HEK293 (cell line): ENCODE data around the gene SLC25A22.

Experiments used
- CTCF ChIA-PET: fragments of 350-600 bp; formaldehyde crosslinking; extraction: SDS; loops from one replicate; lab custom pipeline; 2021; ENCODE audit warnings: antibody characterized with exemption; lab: Yijun Ruan, JAX
- POLR2A ChIA-PET: fragments of 300-600 bp; formaldehyde crosslinking; extraction: SDS; loops from one replicate; lab custom pipeline; 2020; ENCODE audit warnings: antibody characterized with exemption, inconsistent platforms; lab: Yijun Ruan, JAX
- H3K27ac ChIP-seq: fragments of 200-500 bp; sonication (Bioruptor generic); 2 replicates; pipeline ENCODE4 v1.5.1; 2014; ENCODE audit warnings: low read depth, low read length, control low read depth, inconsistent platforms; ENCODE audit errors: extremely low read depth
- H3K36me3 ChIP-seq, 2 experiments: fragments of 200-500 bp in 1 of 2; sonication (Bioruptor generic) in 1 of 2; 1 replicate in 1 of 2; 2 replicates in 1 of 2; pipeline ENCODE4 v1.5.1; 2014 to 2017; ENCODE audit warnings: inconsistent platforms in 2 of 2, low read length in 2 of 2; ENCODE audit not compliant: control insufficient read depth in 2 of 2, insufficient read depth in 1 of 2
- H3K4me1 ChIP-seq: fragments of 200-500 bp; sonication (Bioruptor generic); 2 replicates; pipeline ENCODE4 v1.5.1; 2014; ENCODE audit warnings: mild to moderate bottlenecking, low read length, inconsistent platforms; ENCODE audit not compliant: control insufficient read depth, insufficient read depth
- H3K4me3 ChIP-seq: 2 replicates; pipeline ENCODE4 v1.5.1; 2011; ENCODE audit warnings: low read depth, mild to moderate bottlenecking, control low read depth, low read length, moderate library complexity
- H3K9me3 ChIP-seq: fragments of 200-500 bp; sonication (Bioruptor generic); 2 replicates; pipeline ENCODE4 v1.5.1; 2014; ENCODE audit warnings: low read depth, low read length, inconsistent platforms; ENCODE audit not compliant: control insufficient read depth, insufficient read depth
- ELK4 ChIP-seq: IDR thresholded peaks from 2 replicates; pipeline ENCODE4 v1.6.1; 2011; ENCODE audit warnings: mild to moderate bottlenecking, low read depth, low read length, borderline replicate concordance
- GLIS1 ChIP-seq: fragments of 450-650 bp; formaldehyde crosslinking; IDR thresholded peaks from 2 replicates; pipeline ENCODE4 v1.5.1; 2016; ENCODE audit warnings: missing biosample characterization, missing genetic modification characterization
- GLIS2 ChIP-seq: fragments of 450-650 bp; formaldehyde crosslinking; IDR thresholded peaks from 2 replicates; pipeline ENCODE4 v1.5.1; 2016; ENCODE audit warnings: missing biosample characterization, missing genetic modification characterization
- HOXA7 ChIP-seq: sonication (generic); formaldehyde crosslinking; IDR thresholded peaks from 2 replicates; pipeline ENCODE4 v1.8.1; 2022; ENCODE audit warnings: missing genetic modification reagents, borderline replicate concordance
- KLF10 ChIP-seq: fragments of 450-650 bp; IDR thresholded peaks from 2 replicates; pipeline ENCODE4 v1.5.1; 2018; ENCODE audit warnings: missing biosample characterization, mild to moderate bottlenecking, missing genetic modification characterization
- KLF8 ChIP-seq: fragments of 450-650 bp; formaldehyde crosslinking; IDR thresholded peaks from 2 replicates; pipeline ENCODE4 v1.5.1; 2016; ENCODE audit warnings: missing biosample characterization, missing genetic modification characterization
- KLF9 ChIP-seq: fragments of 450-650 bp; formaldehyde crosslinking; IDR thresholded peaks from 2 replicates; pipeline ENCODE4 v1.5.1; 2016; ENCODE audit warnings: missing biosample characterization, missing genetic modification characterization, low read depth
- MEIS1 ChIP-seq: sonication (generic); formaldehyde crosslinking; IDR thresholded peaks from 2 replicates; pipeline ENCODE4 v1.8.1; 2022; ENCODE audit warnings: missing genetic modification reagents, mild to moderate bottlenecking, borderline replicate concordance
- PBX3 ChIP-seq: sonication (generic); formaldehyde crosslinking; IDR thresholded peaks from 2 replicates; pipeline ENCODE4 v1.8.1; 2022; ENCODE audit warnings: mild to moderate bottlenecking, moderate library complexity, missing genetic modification reagents
- PRDM1 ChIP-seq: fragments of 450-650 bp; formaldehyde crosslinking; IDR thresholded peaks from 2 replicates; pipeline ENCODE4; 2016; ENCODE audit warnings: missing biosample characterization, missing genetic modification characterization
- SP2 ChIP-seq: fragments of 450-650 bp; formaldehyde crosslinking; IDR thresholded peaks from 2 replicates; pipeline ENCODE4 v1.5.1; 2016; ENCODE audit warnings: missing biosample characterization, missing genetic modification characterization
- ZFHX2 ChIP-seq: fragments of 450-650 bp; formaldehyde crosslinking; conservative IDR thresholded peaks from 2 replicates; pipeline ENCODE4 v1.5.1; 2016; ENCODE audit warnings: missing biosample characterization, missing genetic modification characterization
- ZFP3 ChIP-seq: fragments of 450-650 bp; formaldehyde crosslinking; IDR thresholded peaks from 2 replicates; pipeline ENCODE4 v1.5.1; 2016; ENCODE audit warnings: low read depth, missing biosample characterization, missing genetic modification characterization
- ZNF121 ChIP-seq: fragments of 450-650 bp; formaldehyde crosslinking; IDR thresholded peaks from 2 replicates; pipeline ENCODE4 v1.5.1; 2016; ENCODE audit warnings: missing biosample characterization, missing genetic modification characterization
- ZNF138 ChIP-seq: fragments of 450-650 bp; formaldehyde crosslinking; IDR thresholded peaks from 2 replicates; pipeline ENCODE4 v1.5.1; 2016; ENCODE audit warnings: missing biosample characterization, missing genetic modification characterization, borderline replicate concordance
- ZNF169 ChIP-seq: fragments of 450-650 bp; formaldehyde crosslinking; IDR thresholded peaks from 2 replicates; pipeline ENCODE4 v1.5.1; 2016; ENCODE audit warnings: missing biosample characterization, missing genetic modification characterization
- ZNF174 ChIP-seq: fragments of 450-650 bp; formaldehyde crosslinking; IDR thresholded peaks from 2 replicates; pipeline ENCODE4 v1.5.0; 2017; ENCODE audit warnings: missing biosample characterization, mild to moderate bottlenecking, missing genetic modification characterization
- ZNF26 ChIP-seq: fragments of 450-650 bp; formaldehyde crosslinking; IDR thresholded peaks from 2 replicates; pipeline ENCODE4 v1.5.1; 2016; ENCODE audit warnings: missing biosample characterization, missing genetic modification characterization
- ZNF266 ChIP-seq: fragments of 450-650 bp; formaldehyde crosslinking; IDR thresholded peaks from 2 replicates; pipeline ENCODE4 v1.5.1; 2016; ENCODE audit warnings: missing biosample characterization, missing genetic modification characterization, low read depth
- ZNF292 ChIP-seq: fragments of 450-650 bp; formaldehyde crosslinking; IDR thresholded peaks from 2 replicates; pipeline ENCODE4 v1.5.1; 2016; ENCODE audit warnings: low read depth, missing biosample characterization, missing genetic modification characterization, borderline replicate concordance
- ZNF302 ChIP-seq: fragments of 450-650 bp; formaldehyde crosslinking; IDR thresholded peaks from 2 replicates; pipeline ENCODE4 v1.5.1; 2016; ENCODE audit warnings: missing biosample characterization, missing genetic modification characterization, low read depth
- ZNF426 ChIP-seq: fragments of 450-650 bp; formaldehyde crosslinking; IDR thresholded peaks from 2 replicates; pipeline ENCODE4 v1.5.1; 2017; ENCODE audit warnings: missing biosample characterization, missing genetic modification characterization, mild to moderate bottlenecking, inconsistent platforms, moderate library complexity
- ZNF473 ChIP-seq: fragments of 450-650 bp; formaldehyde crosslinking; IDR thresholded peaks from 2 replicates; pipeline ENCODE4 v1.5.1; 2017; ENCODE audit warnings: missing biosample characterization, missing genetic modification characterization
- ZNF501 ChIP-seq: fragments of 450-650 bp; formaldehyde crosslinking; IDR thresholded peaks from 2 replicates; pipeline ENCODE4 v1.5.1; 2016; ENCODE audit warnings: missing biosample characterization, missing genetic modification characterization
- ZNF521 ChIP-seq: fragments of 450-650 bp; formaldehyde crosslinking; IDR thresholded peaks from 2 replicates; pipeline ENCODE4 v1.5.1; 2017; ENCODE audit warnings: missing biosample characterization, mild to moderate bottlenecking, missing genetic modification characterization
- ZNF530 ChIP-seq: fragments of 450-650 bp; formaldehyde crosslinking; IDR thresholded peaks from 2 replicates; pipeline ENCODE4 v1.5.1; 2016; ENCODE audit warnings: low read depth, missing biosample characterization, missing genetic modification characterization
- ZNF571 ChIP-seq: fragments of 450-650 bp; formaldehyde crosslinking; IDR thresholded peaks from 2 replicates; pipeline ENCODE4 v1.5.0; 2017; ENCODE audit warnings: missing biosample characterization, missing genetic modification characterization
- ZNF660 ChIP-seq: fragments of 450-650 bp; IDR thresholded peaks from 2 replicates; pipeline ENCODE4 v1.5.1; 2018; ENCODE audit warnings: missing biosample characterization, mild to moderate bottlenecking, missing genetic modification characterization
- ZNF664 ChIP-seq: fragments of 450-650 bp; formaldehyde crosslinking; IDR thresholded peaks from 2 replicates; pipeline ENCODE4 v1.5.1; 2016; ENCODE audit warnings: missing biosample characterization, missing genetic modification characterization
- ZNF843 ChIP-seq: fragments of 450-650 bp; formaldehyde crosslinking; IDR thresholded peaks from 2 replicates; pipeline ENCODE4 v1.5.1; 2016; ENCODE audit warnings: missing biosample characterization, missing genetic modification characterization

The SLC25A22 gene

DNA sequence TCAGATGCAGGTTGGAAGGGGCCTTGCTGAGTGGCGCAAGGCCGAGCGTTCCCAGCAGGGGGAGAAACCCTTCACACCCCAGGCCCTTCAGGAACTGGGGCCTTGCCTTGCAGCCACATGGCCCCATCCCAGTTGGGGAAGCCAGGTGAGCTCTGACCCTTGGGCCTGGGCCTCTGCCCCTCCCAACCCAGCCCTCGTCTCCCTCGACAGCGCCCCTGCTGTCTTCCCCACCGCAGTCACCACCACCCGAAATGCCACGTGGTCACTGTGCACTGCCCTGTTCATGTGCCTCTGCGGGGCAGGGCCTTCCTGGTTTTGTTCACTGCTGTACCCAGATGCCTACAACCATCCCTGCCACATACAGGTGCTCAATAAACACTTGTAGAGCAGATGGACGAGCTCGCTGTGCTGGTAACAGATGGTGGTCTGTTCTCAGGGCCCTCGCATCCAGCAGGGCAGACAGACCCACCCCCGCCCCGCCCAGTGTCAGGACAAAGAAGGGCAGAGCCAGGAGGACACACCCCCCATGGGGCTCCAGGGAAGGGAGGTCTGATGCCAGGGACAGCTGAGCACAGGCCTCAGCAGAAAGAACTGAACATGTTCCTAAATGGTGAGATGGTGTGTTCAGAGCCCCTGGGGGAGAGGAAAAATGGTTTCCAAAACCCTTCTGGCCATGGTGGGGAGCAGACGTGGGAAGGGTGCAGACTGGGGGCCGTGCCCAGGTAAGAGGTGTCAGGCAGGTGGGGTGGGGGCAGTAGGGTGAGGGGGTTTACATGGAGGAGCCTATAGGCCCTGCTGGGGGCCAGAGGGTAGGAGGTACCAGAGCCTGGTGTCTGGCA, 40.6 kb upstream of the SLC25A22 start (continued):
- TF ChIP-seq ZNF664 (tag by site-specific recombination) = peak; percentile 49; the same call in 1 of the 2 replicates

- H3K27ac ChIP-seq = no peak overlapping the region
- CTCF ChIA-PET = interaction anchor here (0.7 kb wide), 1 partner anchor 318 kb away, joined by 4 read pairs; no protein-coding TSS in a partner anchor
Observed at GRCh38 chr11:837990-838307, 39.9 kb upstream of the SLC25A22 start.

GRCh38 chr11:837189-837989, 39.3 kb upstream of the SLC25A22 start:
- H3K4me1 ChIP-seq = no peaks in the 10 kb centered on the region; the same call in 1 of the 2 replicates
- CTCF ChIA-PET = interaction anchor here (0.7 kb wide), 1 partner anchor 318 kb away, joined by 4 read pairs; no protein-coding TSS in a partner anchor
- TF ChIP-seq GLIS2 (peak; percentile 82), ZNF138 (tag by site-specific recombination) (no peak), ZNF660 (tag by site-specific recombination) (no peak), KLF8 (0 out of 2 replicates have a peak, but pooled peaks have one; percentile 25), GLIS1 (peak; percentile 48), ZNF174 (tag by site-specific recombination) (no peak), ZFHX2 (peak; percentile 80), MEIS1 (no peak), ZNF473 (no peak), KLF9 (tag by site-specific recombination) (no peak), ZNF843 (tag by site-specific recombination) (no peak), KLF10 (peak; percentile 67; the same call in 1 of the 2 replicates), PRDM1 (tag by site-specific recombination) (no peak), ZNF571 (tag by site-specific recombination) (no peak), ZNF521 (no peak), ZNF426 (no peak)

More at GRCh38 chr11:837990-838307, 39.9 kb upstream of the SLC25A22 start:
- Histone ChIP-seq H3K9me3 (no peaks in the 10 kb centered on the region), H3K36me3 (peaks cover 0 to 63% of the 10 kb centered on the region in 2 experiments; a peak in 1 of 3 replicates)
- TF ChIP-seq HOXA7 (no peak), PBX3 (CRISPR knock-in tag) (no peak), ZNF169 (tag by site-specific recombination) (no peak), ZNF26 (tag by site-specific recombination) (no peak), ZNF266 (tag by site-specific recombination) (no peak), ZNF302 (tag by site-specific recombination) (no peak), ZNF292 (no peak), ZFHX2 (no peak), SP2 (tag by site-specific recombination) (no peak), ZNF121 (tag by site-specific recombination) (no peak), ZFP3 (tag by site-specific recombination) (no peak), ELK4 (no peak), ZNF530 (tag by site-specific recombination) (no peak), ZNF501 (no peak)
- TF ChIP-seq, all 188 proteins: peak for 0
- POLR2A ChIA-PET = interaction anchor here (0.6 to 15.0 kb wide), 4 partner anchors 12 to 32 kb away, joined by 3 to 202 read pairs (median 4); partner anchors contain the start of genes PNPLA2 and RPLP2
- H3K4me3 ChIP-seq = no peak overlapping the region
- no peaks in the 10 kb centered on the region; the same call in 1 of the 2 replicates for H3K4me1 ChIP-seq

More at GRCh38 chr11:837189-837989, 39.3 kb upstream of the SLC25A22 start:
- POLR2A ChIA-PET = interaction anchor here (1.2 to 15.0 kb wide), 3 partner anchors 21 to 47 kb away, joined by 3 to 202 read pairs (median 4); partner anchors contain the start of genes CEND1, PNPLA2 and RPLP2
- Histone ChIP-seq H3K9me3 (no peaks in the 10 kb centered on the region), H3K4me3 (no peak overlapping the region), H3K36me3 (peaks cover 0 to 63% of the 10 kb centered on the region in 2 experiments; a peak in 1 of 3 replicates), H3K27ac (no peak overlapping the region)
